Spleen (tissue), 11 donors: ENCODE data around the gene CEP97. TPM values are rescaled to one million over a fixed set of nuclear protein-coding genes. Genes with fewer than 3 reads are reported as not detected.
A peak's percentile ranks its signal among the peaks of the same experiment; 100 is the strongest.

Experiments used
- DNase-seq: peaks from one replicate; pipeline ENCODE4 v3.0.0-alpha.2; 2020
- H3K27ac ChIP-seq, 8 donors: fragments of 200-600 bp; sonication (generic) in 7 of 8; 1 replicate in 4 of 8; 2 replicates in 4 of 8; pipeline versions ENCODE4 v1.5.0 to v1.8.0; 2016 to 2021; ENCODE audit warnings: inconsistent platforms in 4 of 8, mild to moderate bottlenecking in 4 of 8, moderate library complexity in 1 of 8
- H3K27me3 ChIP-seq, 7 donors: fragments of 200-600 bp; sonication (generic) in 6 of 7; replicated peaks in 1 of 7; 1 replicate in 4 of 7; 2 replicates in 3 of 7; pipeline versions ENCODE4 v1.5.0 to v1.8.0; 2016 to 2021; ENCODE audit warnings: inconsistent platforms in 3 of 7, mild to moderate bottlenecking in 1 of 7
- H3K36me3 ChIP-seq, 6 donors: fragments of 200-600 bp; sonication (generic) in 5 of 6; 1 replicate in 4 of 6; 2 replicates in 2 of 6; pipeline versions ENCODE4 v1.5.0 to v1.8.0; 2016 to 2021; ENCODE audit warnings: inconsistent platforms in 2 of 6
- H3K4me1 ChIP-seq, 6 donors: fragments of 200-600 bp; sonication (generic) in 5 of 6; 1 replicate in 3 of 6; 2 replicates in 3 of 6; pipeline versions ENCODE4 v1.5.0 to v1.8.0; 2016 to 2021; ENCODE audit warnings: inconsistent platforms in 3 of 6
- H3K4me3 ChIP-seq, 8 donors: fragments of 200-600 bp; sonication (generic) in 7 of 8; 1 replicate in 4 of 8; 2 replicates in 4 of 8; pipeline versions ENCODE4 v1.5.0 to v1.8.0; 2016 to 2021; ENCODE audit warnings: inconsistent platforms in 4 of 8, mild to moderate bottlenecking in 4 of 8, moderate library complexity in 2 of 8
- H3K9me3 ChIP-seq, 8 donors: fragments of 200-600 bp; sonication (generic) in 7 of 8; 1 replicate in 4 of 8; 2 replicates in 4 of 8; pipeline versions ENCODE4 v1.5.0 to v1.8.0; 2016 to 2021; ENCODE audit warnings: inconsistent platforms in 4 of 8
- CTCF ChIP-seq, 11 experiments: fragments of 200-600 bp in 7 of 11; fragments of 450-650 bp in 4 of 11; sonication (generic) in 4 of 11; IDR thresholded peaks in 8 of 11; conservative IDR thresholded peaks in 3 of 11; 1 replicate in 7 of 11; 2 replicates in 4 of 11; pipeline versions ENCODE4 v1.4.0 to v1.8.0; 2016 to 2021; ENCODE audit warnings: antibody characterized with exemption in 11 of 11, inconsistent platforms in 4 of 11, mild to moderate bottlenecking in 1 of 11
- POLR2A ChIP-seq, 3 donors: fragments of 450-650 bp; IDR thresholded peaks; one replicate each; pipeline ENCODE4 v1.5.1; 2017; ENCODE audit warnings: antibody characterized with exemption in 3 of 3, mild to moderate bottlenecking in 1 of 3
- POLR2AphosphoS5 ChIP-seq, 3 donors: sonication (generic); formaldehyde crosslinking; IDR thresholded peaks; one replicate each; pipeline ENCODE4 v1.5.1; 2017; ENCODE audit warnings: antibody characterized with exemption in 3 of 3
- WGBS, 5 donors: extraction: QIAGEN DNeasy Blood & Tissue Kit in 3 of 5; methylation state at CpG; one replicate each; pipeline versions ENCODE4 v1.1.5 to v1.1.7; 2013 to 2018; 5-methylcytosine and 5-hydroxymethylcytosine counted together
- intact Hi-C: fragments of 100-400 bp; cut with DNase I; formaldehyde crosslinking; loops from one replicate; pipeline ENCODE4 v1.15.0; 2023; ENCODE audit warnings: low total_unique reads
- polyA plus RNA-seq, 3 donors: library from polyadenylated mRNA; stranded (reverse); fragments of 200-250 nt; gene quantifications; one replicate each; pipeline ENCODE4 v1.2.1, GENCODE V29; 2013
- total RNA-seq, 7 donors: library from RNA; depleted of rRNA in 3 of 7; stranded (reverse); fragments of >200 nt in 3 of 7; fragmentation: NEBNext Ultra II Directional in 4 of 7; extraction: Animal tissue kit (Norgen Biotek cat#: 25700) in 4 of 7; gene quantifications; one replicate each; pipeline versions ENCODE4 v1.1.0 to v1.2.1, GENCODE V29; 2016 to 2021
- donor health status: healthy with polysubstance abuse.
- donor health status: DM: no; HTN: no; CAD: no; lungs with moderate emphysema.
- donor health status: DM: no; HTN: no; CAD: no.
- donor health status: Bipolar disorder and iron deficiency.
- donor health status: healthy.
- donor health status: DM: no; HTN: no; CAD: no.
- donor health status: DM: yes; HTN: yes; CAD: no.

The CEP97 gene
- total and polyA plus RNA-seq, 10 donors = 1.00 to 18.2 (median 9.3) TPM

- H3K4me3 ChIP-seq = no peak overlapping the region
- H3K9me3 ChIP-seq = no peaks in the 10 kb centered on the region
- peaks cover 0 to 39% (median 7%) of the 10 kb centered on the region in 6 donors for H3K36me3 ChIP-seq
- intact Hi-C loops = loop anchor here (5.0 kb wide), 1 partner anchor 729 kb away; no protein-coding TSS in a partner anchor
- no peaks in the 10 kb centered on the region for H3K27me3 ChIP-seq
- no peak overlapping the region for H3K27ac ChIP-seq
- no peak for DNase-seq
- H3K4me1 ChIP-seq = peaks cover 10 to 52% (median 23%) of the 10 kb centered on the region in 6 donors
- WGBS, 5 donors = 67 to 85% (median 77%) methylated on average over 2 of the region's 2 CpGs
- no peak for TF ChIP-seq CTCF (IDR thresholded peaks at IDR 0.05 in 8 of 11, conservative IDR thresholded peaks at IDR 0.05 in 3 of 11)
These were observed 83.5 kb downstream of the CEP97 start for GRCh38 chr3:101807888-101808287.

- H3K27me3 ChIP-seq = no peaks in the 10 kb centered on the region
- TF ChIP-seq CTCF (IDR thresholded peaks at IDR 0.05 in 8 of 11, conservative IDR thresholded peaks at IDR 0.05 in 3 of 11) = peak; percentile 57 to 85 (median 77)
- no peak for TF ChIP-seq POLR2A (IDR thresholded peaks at IDR 0.05)
- H3K27ac ChIP-seq = peak overlapping the region in 5 of 8 donors; percentile 7 to 45 (median 29)
- no peak for DNase-seq
- peaks cover 7 to 52% (median 22%) of the 10 kb centered on the region in 6 donors for H3K4me1 ChIP-seq
- H3K4me3 ChIP-seq = no peak overlapping the region
- H3K36me3 ChIP-seq = peaks cover 0 to 28% (median 7%) of the 10 kb centered on the region in 6 donors
- intact Hi-C loops = loop anchor here (2.0 to 5.0 kb wide), 2 partner anchors 415 to 728 kb away; no protein-coding TSS in a partner anchor
- no peaks in the 10 kb centered on the region for H3K9me3 ChIP-seq
These were observed 85.0 kb downstream of the CEP97 start for GRCh38 chr3:101809178-101810021.

- TF ChIP-seq CTCF (IDR thresholded peaks at IDR 0.05 in 8 of 11, conservative IDR thresholded peaks at IDR 0.05 in 3 of 11) = no peak
- TF ChIP-seq POLR2AphosphoS5 (IDR thresholded peaks at IDR 0.05) = no peak
- no peak for TF ChIP-seq POLR2A (IDR thresholded peaks at IDR 0.05)
- Histone ChIP-seq H3K36me3 (peaks cover 0 to 27% (median 7%) of the 10 kb centered on the region in 6 donors), H3K27ac (peak overlapping the region in 4 of 8 donors; percentile 24 to 45 (median 32)), H3K4me3 (no peak overlapping the region), H3K4me1 (peaks cover 7 to 53% (median 25%) of the 10 kb centered on the region in 6 donors), H3K27me3 (no peaks in the 10 kb centered on the region), H3K9me3 (no peaks in the 10 kb centered on the region)
- DNase-seq = no peak
- intact Hi-C loops = loop anchor here (2.0 kb wide), 1 partner anchor 415 kb away; no protein-coding TSS in a partner anchor
These were observed 85.6 kb downstream of the CEP97 start for GRCh38 chr3:101810022-101810418.

- Histone ChIP-seq H3K9me3 (no peaks in the 10 kb centered on the region), H3K27ac (no peak overlapping the region)
These were observed 87.5 kb downstream of the CEP97 start for GRCh38 chr3:101811875-101812274.

More at GRCh38 chr3:101811875-101812274, 87.5 kb downstream of the CEP97 start:
- no peak for DNase-seq
- H3K36me3 ChIP-seq = peaks cover 0 to 19% (median 4%) of the 10 kb centered on the region in 6 donors
- WGBS, 5 donors = 69 to 84% (median 78%) methylated on average over 2 of the region's 2 CpGs
- H3K4me3 ChIP-seq = no peak overlapping the region
- H3K4me1 ChIP-seq = peaks cover 7 to 67% (median 26%) of the 10 kb centered on the region in 6 donors
- no peaks in the 10 kb centered on the region for H3K27me3 ChIP-seq
- TF ChIP-seq CTCF (IDR thresholded peaks at IDR 0.05 in 8 of 11, conservative IDR thresholded peaks at IDR 0.05 in 3 of 11) (no peak), POLR2A (IDR thresholded peaks at IDR 0.05) (no peak), POLR2AphosphoS5 (IDR thresholded peaks at IDR 0.05) (no peak)
- intact Hi-C loops = loop anchor here (2.0 kb wide), 1 partner anchor 413 kb away; no protein-coding TSS in a partner anchor
